H1 (cell line): ENCODE measurements around the gene HACL1. TPM values are rescaled to one million over a fixed set of nuclear protein-coding genes. Genes with fewer than 3 reads are reported as not detected.

ENCODE experiments used
- CTCF ChIA-PET: fragments of 300-600 bp; sonication (Branson Sonifier 250); formaldehyde crosslinking; loops from one replicate; lab custom pipeline; 2021; ENCODE audit not compliant: partially characterized antibody; lab: Charles Lee
- POLR2A ChIA-PET: fragments of 300-600 bp; sonication (Branson Sonifier 250); formaldehyde crosslinking; loops from one replicate; lab custom pipeline; 2021; ENCODE audit warnings: inconsistent platforms; ENCODE audit not compliant: partially characterized antibody; lab: Charles Lee
- DNase-seq, 2 experiments: peaks; one replicate each; pipeline versions ENCODE4 v3.0.0 to v3.0.0-alpha.2; 2010 to 2022; ENCODE audit warnings: low spot score in 2 of 2, low read depth in 1 of 2, mixed read lengths in 1 of 2
- FAIRE-seq: peaks from 2 replicates; lab custom pipeline; 2011; peaks lifted over from hg19 to GRCh38; lab: Jason Lieb, UNC
- H2AFZ ChIP-seq: 2 replicates; pipeline ENCODE4 v1.8.1; 2012; ENCODE audit warnings: low read length, inconsistent platforms
- H2AK5ac ChIP-seq: 2 replicates; pipeline ENCODE4 v1.6.1; 2013; ENCODE audit warnings: low read depth, low read length
- H2BK120ac ChIP-seq: replicated peaks from 2 replicates; pipeline ENCODE3; 2013; ENCODE audit warnings: low read depth, low read length, inconsistent platforms
- H2BK12ac ChIP-seq: 2 replicates; pipeline ENCODE4 v1.6.1; 2013; ENCODE audit warnings: low read depth, low read length
- H2BK15ac ChIP-seq: 2 replicates; pipeline ENCODE4 v1.6.1; 2013; ENCODE audit warnings: low read length
- H2BK20ac ChIP-seq: 2 replicates; pipeline ENCODE4 v1.6.1; 2013; ENCODE audit warnings: low read length
- H2BK5ac ChIP-seq: 2 replicates; pipeline ENCODE4 v1.6.1; 2013; ENCODE audit warnings: low read depth, low read length
- H3K14ac ChIP-seq: 2 replicates; pipeline ENCODE4 v1.6.1; 2013; ENCODE audit warnings: inconsistent platforms; ENCODE audit not compliant: insufficient read length
- H3K18ac ChIP-seq: 2 replicates; pipeline ENCODE4 v1.6.1; 2013; ENCODE audit warnings: low read length; ENCODE audit errors: extremely low read depth
- H3K23ac ChIP-seq: 2 replicates; pipeline ENCODE4 v1.6.1; 2013; ENCODE audit warnings: inconsistent platforms; ENCODE audit not compliant: insufficient read length
- H3K23me2 ChIP-seq: 2 replicates; pipeline ENCODE4 v1.6.1; 2013; ENCODE audit warnings: low read depth, low read length
- H3K27ac ChIP-seq: 2 replicates; pipeline ENCODE4 v1.6.1; 2011; ENCODE audit warnings: low read depth, low read length, inconsistent platforms
- H3K27me3 ChIP-seq, 4 experiments: replicated peaks in 1 of 4; 1 replicate in 1 of 4; 2 replicates in 3 of 4; pipeline versions ENCODE4 v1.6.1 to v1.8.1; 2011 to 2013; ENCODE audit warnings: low read length in 3 of 4, mild to moderate bottlenecking in 3 of 4, inconsistent platforms in 2 of 4, mixed read lengths in 2 of 4, moderate library complexity in 1 of 4; ENCODE audit not compliant: control insufficient read depth in 3 of 4, insufficient read depth in 3 of 4; ENCODE audit errors: extremely low read depth in 1 of 4
- H3K36me3 ChIP-seq, 4 experiments: 2 replicates each; pipeline versions ENCODE4 v1.6.1 to v1.8.1; 2011 to 2013; ENCODE audit warnings: mild to moderate bottlenecking in 4 of 4, low read length in 3 of 4, moderate library complexity in 2 of 4, control low read depth in 1 of 4, inconsistent platforms in 1 of 4; ENCODE audit not compliant: insufficient read depth in 4 of 4, control insufficient read depth in 2 of 4
- H3K4ac ChIP-seq: replicated peaks from 2 replicates; pipeline ENCODE3; 2013; ENCODE audit warnings: low read length, low read depth, mixed read lengths, inconsistent platforms; ENCODE audit not compliant: insufficient read length
- H3K4me1 ChIP-seq, 4 experiments: replicated peaks in 1 of 4; 1 replicate in 1 of 4; 2 replicates in 3 of 4; pipeline versions ENCODE4 v1.6.1 to v1.8.1; 2011 to 2013; ENCODE audit warnings: low read length in 3 of 4, inconsistent platforms in 2 of 4, mixed read lengths in 1 of 4; ENCODE audit not compliant: insufficient read depth in 4 of 4, control insufficient read depth in 3 of 4
- H3K4me2 ChIP-seq, 2 experiments: 2 replicates each; pipeline versions ENCODE4 v1.6.1 to v1.8.1; 2011 to 2013; ENCODE audit warnings: low read depth in 2 of 2, low read length in 2 of 2, control low read depth in 1 of 2, inconsistent platforms in 1 of 2, mild to moderate bottlenecking in 1 of 2; ENCODE audit not compliant: insufficient read depth in 1 of 2
- H3K4me3 ChIP-seq, 4 experiments: fragments of 200-600, 300-600 bp in 1 of 4; sonication (generic), shearing (Covaris generic), sonication (Bioruptor Twin) in 1 of 4; 2 replicates each; pipeline versions ENCODE4 v1.5.1 to v1.8.1; 2011 to 2016; ENCODE audit warnings: low read length in 4 of 4, low read depth in 3 of 4, control low read depth in 2 of 4, inconsistent platforms in 2 of 4, mild to moderate bottlenecking in 2 of 4, mixed read lengths in 1 of 4, moderate library complexity in 1 of 4; ENCODE audit not compliant: insufficient read depth in 2 of 4; ENCODE audit errors: extremely low read depth in 1 of 4
- H3K56ac ChIP-seq: replicated peaks from 2 replicates; pipeline ENCODE3; 2013; ENCODE audit warnings: low read depth, mild to moderate bottlenecking, mixed read lengths, low read length, inconsistent platforms; ENCODE audit not compliant: insufficient read length
- H3K79me1 ChIP-seq: 2 replicates; pipeline ENCODE4 v1.6.1; 2013; ENCODE audit warnings: low read depth, low read length, control low read depth
- H3K79me2 ChIP-seq, 2 experiments: 2 replicates each; pipeline versions ENCODE4 v1.6.1 to v1.8.1; 2012 to 2013; ENCODE audit warnings: low read length in 2 of 2, mild to moderate bottlenecking in 2 of 2, inconsistent platforms in 1 of 2; ENCODE audit not compliant: insufficient read depth in 2 of 2, control insufficient read depth in 1 of 2
- H3K9ac ChIP-seq, 4 experiments: replicated peaks in 1 of 4; 1 replicate in 1 of 4; 2 replicates in 3 of 4; pipeline versions ENCODE4 v1.6.1 to v1.8.1; 2011 to 2013; ENCODE audit warnings: low read depth in 3 of 4, low read length in 3 of 4, control low read depth in 2 of 4, mild to moderate bottlenecking in 2 of 4, moderate library complexity in 2 of 4, inconsistent platforms in 1 of 4; ENCODE audit errors: extremely low read depth in 1 of 4
- H3K9me3 ChIP-seq, 2 experiments: 2 replicates each; pipeline versions ENCODE4 v1.6.1 to v1.8.1; 2012 to 2013; ENCODE audit warnings: mild to moderate bottlenecking in 2 of 2, moderate library complexity in 2 of 2, control low read depth in 1 of 2, inconsistent platforms in 1 of 2, low read depth in 1 of 2, low read length in 1 of 2, mixed read lengths in 1 of 2; ENCODE audit not compliant: insufficient read depth in 2 of 2
- H4K20me1 ChIP-seq, 2 experiments: replicated peaks in 1 of 2; 2 replicates each; pipeline versions ENCODE3 to v1.8.1; 2011 to 2013; ENCODE audit warnings: inconsistent platforms in 2 of 2, low read length in 2 of 2, mild to moderate bottlenecking in 1 of 2; ENCODE audit not compliant: insufficient read depth in 2 of 2, control insufficient read depth in 1 of 2
- H4K5ac ChIP-seq: 2 replicates; pipeline ENCODE4 v1.6.1; 2013; ENCODE audit warnings: low read length, low read depth, mixed read lengths, inconsistent platforms; ENCODE audit not compliant: insufficient read length
- H4K8ac ChIP-seq: 2 replicates; pipeline ENCODE4 v1.8.0; 2013; ENCODE audit warnings: mild to moderate bottlenecking, moderate library complexity, low read length, inconsistent platforms; ENCODE audit not compliant: insufficient read depth; ENCODE audit errors: extremely low read depth
- H4K91ac ChIP-seq: replicated peaks from 2 replicates; pipeline ENCODE3; 2013; ENCODE audit warnings: low read length, mixed read lengths, inconsistent platforms; ENCODE audit not compliant: insufficient read length
- CHD1 ChIP-seq: IDR thresholded peaks from 2 replicates; pipeline ENCODE4 v1.6.1; 2012; ENCODE audit warnings: low read depth, low read length, improper control_type of control experiment
- CREB1 ChIP-seq: IDR thresholded peaks from 2 replicates; pipeline ENCODE4 v1.6.1; 2012; ENCODE audit warnings: inconsistent platforms
- CTBP2 ChIP-seq: IDR thresholded peaks from 2 replicates; pipeline ENCODE4 v1.7.0; 2011; ENCODE audit warnings: borderline replicate concordance, mild to moderate bottlenecking, moderate library complexity, mixed read lengths, low read length; ENCODE audit not compliant: insufficient read depth, insufficient read length
- GTF2F1 ChIP-seq: IDR thresholded peaks from 2 replicates; pipeline ENCODE4 v1.6.1; 2012; ENCODE audit warnings: low read depth, low read length, improper control_type of control experiment, borderline replicate concordance
- SP4 ChIP-seq: IDR thresholded peaks from 2 replicates; pipeline ENCODE4 v1.6.1; 2012; ENCODE audit warnings: low read length, inconsistent platforms
- YY1 ChIP-seq: IDR thresholded peaks from 2 replicates; pipeline ENCODE4 v1.6.1; 2011; ENCODE audit warnings: low read depth, mild to moderate bottlenecking, low read length
- WGBS, 2 experiments: shearing (Covaris generic) in 1 of 2; methylation state at CpG; one replicate each; pipeline versions ENCODE4 v1.1.6 to v1.1.7; 2013 to 2015; ENCODE audit warnings: low lambda C conversion rate in 2 of 2, mixed read lengths in 2 of 2, inconsistent platforms in 1 of 2, low coverage in 1 of 2, missing lambda C conversion rate in 1 of 2; ENCODE audit not compliant: insufficient replicate concordance in 2 of 2, insufficient coverage in 1 of 2, insufficient read length in 1 of 2; ENCODE audit errors: extremely low coverage in 1 of 2, missing lambda C conversion rate in 1 of 2; 5-methylcytosine and 5-hydroxymethylcytosine counted together
- polyA plus RNA-seq, 7 experiments: library from polyadenylated mRNA; depleted of rRNA in 3 of 7; stranded (reverse) in 5 of 7; unstranded in 2 of 7; fragments of >200 nt in 5 of 7; fragments of 200-250 nt in 2 of 7; gene quantifications; 1 replicate in 5 of 7; 2 replicates in 1 of 7; 4 replicates in 1 of 7; pipeline versions ENCODE4 v1.2.1 to v1.2.3, GENCODE V29; 2011 to 2013; ENCODE audit warnings: missing spikeins in 2 of 7, mixed read lengths in 2 of 7
- total RNA-seq: library from RNA; stranded (reverse); fragmentation: NEBNext Ultra II Directional; extraction: Animal tissue kit (Norgen Biotek cat#: 25700); gene quantifications from 2 replicates; pipeline ENCODE4 v1.2.1, GENCODE V29; 2021

HACL1 gene
- total and polyA plus RNA-seq, 2 of the 8 experiments (the other 6 are each of a cell fraction or from before 2014, with no cell fraction given): 38.2 to 46.0 TPM

- Histone ChIP-seq H3K14ac (no peak overlapping the region), H4K91ac (no peak overlapping the region), H3K9ac (no peak overlapping the region), H2BK5ac (no peak overlapping the region), H3K36me3 (peaks cover 15 to 41% (median 29%) of the 10 kb centered on the region in 4 experiments; a peak in 7 of 8 replicates), H3K4me3 (no peak overlapping the region), H3K79me1 (no peaks in the 10 kb centered on the region), H3K23me2 (no peaks in the 10 kb centered on the region)
- DNase-seq: no peak
- 96% methylated on average over 5 of the region's 5 CpGs; no CpG with 5 or more reads in 1 of the 2 experiments for WGBS, 2 experiments
- TF ChIP-seq SP4 (no peak), GTF2F1 (no peak), CTBP2 (no peak), CHD1 (no peak), CREB1 (no peak), YY1 (no peak)
- TF ChIP-seq, all 59 proteins: peak for 0
- Histone ChIP-seq H2BK20ac (no peak overlapping the region), H3K4me2 (no peak overlapping the region), H3K79me2 (no peaks in the 10 kb centered on the region), H3K23ac (no peak overlapping the region), H3K4me1 (no peaks in the 10 kb centered on the region), H3K27ac (no peak overlapping the region), H4K8ac (no peak overlapping the region), H4K20me1 (peaks cover 0 to 4% of the 10 kb centered on the region in 2 experiments), H2BK15ac (no peak overlapping the region), H3K4ac (no peak overlapping the region), H3K9me3 (no peaks in the 10 kb centered on the region), H2AFZ (no peak overlapping the region), H4K5ac (no peak overlapping the region), H3K18ac (no peak overlapping the region), H2AK5ac (no peak overlapping the region), H3K56ac (no peak overlapping the region), H2BK120ac (no peak overlapping the region), H3K27me3 (no peaks in the 10 kb centered on the region), H2BK12ac (no peak overlapping the region)
- POLR2A ChIA-PET: no interaction called here
- CTCF ChIA-PET: no interaction called here
- FAIRE-seq: no peak
These were observed 38.8 kb downstream of the HACL1 start for GRCh38 chr3:15562560-15562959.
